ENCODE measurements around the gene DNAJC21.

The DNAJC21 gene

DNA sequence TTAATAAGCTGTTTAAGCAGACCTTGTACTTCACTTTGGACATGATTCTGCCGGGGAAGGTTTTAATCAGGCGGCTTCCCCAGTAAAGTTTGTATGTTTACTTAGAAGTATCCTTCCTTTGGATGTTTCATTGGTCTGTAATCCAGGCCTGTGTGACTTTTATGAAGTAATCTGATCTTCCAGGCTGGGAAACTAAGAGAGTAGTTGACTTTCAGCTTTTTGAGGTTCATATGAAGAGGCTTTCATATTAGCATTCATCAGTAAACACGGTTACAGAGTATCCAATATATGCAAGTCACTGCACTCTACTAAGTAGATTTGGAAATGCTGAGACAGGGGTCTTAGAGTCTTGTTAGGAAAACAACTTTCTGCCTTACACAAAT is 1.1 kb downstream of the DNAJC21 start:
- H3K23ac ChIP-seq (ENCODE audit: low read depth, low read length, poor library complexity), result no peak overlapping the region
- H3K14ac ChIP-seq (ENCODE audit: low read length), result no peak overlapping the region
- H3K79me1 ChIP-seq (ENCODE audit: low read depth, low read length), result peaks cover 2% of the 10 kb centered on the region
- peaks cover 3 to 8% of the 10 kb centered on the region in 2 donors for H3K4me1 ChIP-seq (ENCODE audit: control insufficient read depth in 2 of 2, insufficient read depth in 1 of 2, low read depth in 1 of 2, low read length in 2 of 2)
- no peak overlapping the region for H2BK12ac ChIP-seq (ENCODE audit: low read length)
- peak overlapping the region; percentile 96 for H2AFZ ChIP-seq (ENCODE audit: low read length)
- DNase-seq (ENCODE audit: low spot score), result no peak
- no peaks in the 10 kb centered on the region for H3K9me3 ChIP-seq (replicated peaks in 1 of 2; ENCODE audit: control insufficient read depth in 2 of 2, insufficient read depth in 1 of 2, low read depth in 1 of 2, low read length in 2 of 2)
- no peak overlapping the region for H2BK120ac ChIP-seq (ENCODE audit: low read depth, low read length)
- H3K9ac ChIP-seq (ENCODE audit: low read depth, low read length, poor library complexity), result no peak overlapping the region
- H3K27ac ChIP-seq (replicated peaks; ENCODE audit: low read length), result no peak overlapping the region
- H3K18ac ChIP-seq (ENCODE audit: low read length), result no peak overlapping the region
- WGBS, 2 donors (ENCODE audit: extremely low coverage in 2 of 2, insufficient read length in 2 of 2, insufficient replicate concordance in 1 of 2), result no CpG with 5 or more reads among the region's 3 CpGs
- no peaks in the 10 kb centered on the region for H3K27me3 ChIP-seq (ENCODE audit: control insufficient read depth in 3 of 3, insufficient read depth in 3 of 3, low read depth in 1 of 3, low read length in 3 of 3)
- H3K36me3 ChIP-seq (replicated peaks in 1 of 2; ENCODE audit: control insufficient read depth in 2 of 2, insufficient read depth in 2 of 2, low read length in 2 of 2), result peaks cover 3 to 55% of the 10 kb centered on the region in 2 donors
- no peak overlapping the region for H2BK15ac ChIP-seq (ENCODE audit: low read length)
- H3K4me3 ChIP-seq (ENCODE audit: low read length in 2 of 2), result peak overlapping the region; percentile 90 to 94
- no peak overlapping the region for H4K8ac ChIP-seq (ENCODE audit: low read depth, low read length)
- no peak overlapping the region for H2AK5ac ChIP-seq (ENCODE audit: low read depth, low read length)
- no peak overlapping the region for H3K4ac ChIP-seq (ENCODE audit: low read length)
- H2BK5ac ChIP-seq (ENCODE audit: low read length), result no peak overlapping the region
- no peak overlapping the region for H4K91ac ChIP-seq (ENCODE audit: low read depth, low read length, poor library complexity)
- H3K4me2 ChIP-seq (ENCODE audit: insufficient read depth, low read length, poor library complexity, severe bottlenecking), result peak overlapping the region; percentile 64

DNA sequence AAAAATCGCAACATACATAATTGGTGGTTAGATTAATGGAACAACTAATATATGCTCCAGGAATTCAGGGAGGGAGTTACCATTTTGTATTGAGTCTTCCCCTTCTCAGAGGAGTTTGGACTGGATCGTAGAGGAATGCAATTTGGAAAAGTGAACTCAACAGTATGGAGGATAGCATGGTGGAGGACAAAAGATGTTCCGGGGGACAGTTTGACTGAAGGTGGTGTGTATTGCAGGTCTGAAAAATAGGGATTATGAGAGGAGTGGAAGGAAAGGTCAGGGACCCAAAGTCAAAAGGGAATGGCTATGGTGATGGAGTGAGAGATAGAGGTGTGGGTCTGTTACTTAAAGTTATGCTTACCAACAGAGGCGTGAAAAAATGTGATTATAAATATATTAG is 1.5 kb downstream of the DNAJC21 start:
- Histone ChIP-seq H2BK5ac (ENCODE audit: low read length) (no peak overlapping the region), H3K9ac (ENCODE audit: low read depth, low read length, poor library complexity) (no peak overlapping the region), H2BK120ac (ENCODE audit: low read depth, low read length) (no peak overlapping the region), H4K8ac (ENCODE audit: low read depth, low read length) (no peak overlapping the region), H2AK5ac (ENCODE audit: low read depth, low read length) (no peak overlapping the region), H2BK12ac (ENCODE audit: low read length) (no peak overlapping the region), H2AFZ (ENCODE audit: low read length) (no peak overlapping the region), H3K23ac (ENCODE audit: low read depth, low read length, poor library complexity) (no peak overlapping the region), H3K27ac (replicated peaks; ENCODE audit: low read length) (no peak overlapping the region), H3K14ac (ENCODE audit: low read length) (no peak overlapping the region), H3K9me3 (replicated peaks in 1 of 2; ENCODE audit: control insufficient read depth in 2 of 2, insufficient read depth in 1 of 2, low read depth in 1 of 2, low read length in 2 of 2) (no peaks in the 10 kb centered on the region), H4K91ac (ENCODE audit: low read depth, low read length, poor library complexity) (no peak overlapping the region), H3K36me3 (replicated peaks in 1 of 2; ENCODE audit: control insufficient read depth in 2 of 2, insufficient read depth in 2 of 2, low read length in 2 of 2) (peaks cover 1 to 55% of the 10 kb centered on the region in 2 donors), H3K27me3 (ENCODE audit: control insufficient read depth in 3 of 3, insufficient read depth in 3 of 3, low read depth in 1 of 3, low read length in 3 of 3) (no peaks in the 10 kb centered on the region), H3K79me1 (ENCODE audit: low read depth, low read length) (peaks cover 2% of the 10 kb centered on the region), H2BK15ac (ENCODE audit: low read length) (no peak overlapping the region), H3K4ac (ENCODE audit: low read length) (no peak overlapping the region), H3K4me3 (ENCODE audit: low read length in 2 of 2) (peak overlapping the region in 1 of 2 donors; percentile 90), H3K18ac (ENCODE audit: low read length) (no peak overlapping the region), H3K4me1 (ENCODE audit: control insufficient read depth in 2 of 2, insufficient read depth in 1 of 2, low read depth in 1 of 2, low read length in 2 of 2) (peaks cover 3 to 8% of the 10 kb centered on the region in 2 donors), H3K4me2 (ENCODE audit: insufficient read depth, low read length, poor library complexity, severe bottlenecking) (no peak overlapping the region)
- DNase-seq (ENCODE audit: low spot score), result no peak
- no CpG with 5 or more reads among the region's 4 CpGs for WGBS, 2 donors (ENCODE audit: extremely low coverage in 2 of 2, insufficient read length in 2 of 2, insufficient replicate concordance in 1 of 2)

DNA sequence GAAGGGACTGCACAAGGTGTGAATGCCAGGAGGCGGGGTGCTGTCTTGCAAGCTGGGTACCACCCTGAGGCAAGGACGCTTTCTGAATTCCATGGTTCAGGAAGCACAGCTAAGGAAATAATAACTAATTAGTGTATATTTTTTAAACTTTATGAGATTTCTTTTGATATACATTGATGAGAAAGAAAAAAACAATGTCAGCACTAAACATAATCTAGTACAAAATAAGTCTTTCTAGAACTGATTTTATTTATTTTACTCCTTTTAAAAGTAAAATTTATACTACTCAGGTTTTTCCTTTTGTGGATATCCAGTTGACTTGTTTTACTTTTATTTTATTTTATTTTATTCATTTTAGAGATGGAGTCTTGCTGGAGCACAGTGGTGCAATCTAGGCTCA is 3.6 kb downstream of the DNAJC21 start:
- Histone ChIP-seq H3K79me1 (ENCODE audit: low read depth, low read length) (peaks cover 2% of the 10 kb centered on the region), H4K91ac (ENCODE audit: low read depth, low read length, poor library complexity) (no peak overlapping the region), H3K23ac (ENCODE audit: low read depth, low read length, poor library complexity) (no peak overlapping the region), H3K4me1 (ENCODE audit: control insufficient read depth in 2 of 2, insufficient read depth in 1 of 2, low read depth in 1 of 2, low read length in 2 of 2) (peaks cover 3 to 8% of the 10 kb centered on the region in 2 donors), H3K9me3 (replicated peaks in 1 of 2; ENCODE audit: control insufficient read depth in 2 of 2, insufficient read depth in 1 of 2, low read depth in 1 of 2, low read length in 2 of 2) (no peaks in the 10 kb centered on the region), H3K4ac (ENCODE audit: low read length) (no peak overlapping the region), H2BK120ac (ENCODE audit: low read depth, low read length) (no peak overlapping the region), H2BK12ac (ENCODE audit: low read length) (no peak overlapping the region), H3K18ac (ENCODE audit: low read length) (no peak overlapping the region), H3K27ac (replicated peaks; ENCODE audit: low read length) (no peak overlapping the region), H3K14ac (ENCODE audit: low read length) (no peak overlapping the region), H2AK5ac (ENCODE audit: low read depth, low read length) (no peak overlapping the region), H3K4me3 (ENCODE audit: low read length in 2 of 2) (no peak overlapping the region), H3K36me3 (replicated peaks in 1 of 2; ENCODE audit: control insufficient read depth in 2 of 2, insufficient read depth in 2 of 2, low read length in 2 of 2) (peaks cover 7 to 57% of the 10 kb centered on the region in 2 donors), H3K27me3 (ENCODE audit: control insufficient read depth in 3 of 3, insufficient read depth in 3 of 3, low read depth in 1 of 3, low read length in 3 of 3) (no peaks in the 10 kb centered on the region), H2BK15ac (ENCODE audit: low read length) (no peak overlapping the region), H2BK5ac (ENCODE audit: low read length) (no peak overlapping the region), H4K8ac (ENCODE audit: low read depth, low read length) (no peak overlapping the region), H3K9ac (ENCODE audit: low read depth, low read length, poor library complexity) (no peak overlapping the region), H2AFZ (ENCODE audit: low read length) (no peak overlapping the region), H3K4me2 (ENCODE audit: insufficient read depth, low read length, poor library complexity, severe bottlenecking) (no peak overlapping the region)
- no CpG with 5 or more reads among the region's 2 CpGs for WGBS, 2 donors (ENCODE audit: extremely low coverage in 2 of 2, insufficient read length in 2 of 2, insufficient replicate concordance in 1 of 2)
- no peak for DNase-seq (ENCODE audit: low spot score)

DNA sequence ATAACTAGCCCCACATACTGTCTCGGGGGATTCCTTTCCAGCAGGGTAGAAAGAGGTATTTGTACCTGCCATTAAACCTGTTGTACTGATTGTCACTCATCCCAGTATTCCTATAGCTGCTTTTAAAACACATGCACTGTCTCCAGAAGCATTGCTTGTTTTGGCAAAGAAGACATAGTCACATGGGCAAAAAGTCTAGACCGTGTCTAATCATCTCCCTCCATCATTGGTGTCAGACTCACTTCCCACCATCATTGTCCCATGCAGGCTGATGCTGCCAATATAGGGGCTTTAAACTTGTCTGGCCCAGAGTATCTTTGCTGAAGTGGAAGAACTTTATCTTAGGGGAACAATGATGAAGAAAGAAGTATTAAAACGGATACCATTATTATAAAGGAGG is 12.6 kb downstream of the DNAJC21 start:
- no peaks in the 10 kb centered on the region for H3K4me1 ChIP-seq (ENCODE audit: control insufficient read depth in 2 of 2, insufficient read depth in 1 of 2, low read depth in 1 of 2, low read length in 2 of 2)
- H3K14ac ChIP-seq (ENCODE audit: low read length), result no peak overlapping the region
- H3K4me2 ChIP-seq (ENCODE audit: insufficient read depth, low read length, poor library complexity, severe bottlenecking), result no peak overlapping the region
- H3K79me1 ChIP-seq (ENCODE audit: low read depth, low read length), result no peaks in the 10 kb centered on the region
- no peak overlapping the region for H3K27ac ChIP-seq (replicated peaks; ENCODE audit: low read length)
- no peak overlapping the region for H2BK15ac ChIP-seq (ENCODE audit: low read length)
- WGBS, 2 donors (ENCODE audit: extremely low coverage in 2 of 2, insufficient read length in 2 of 2, insufficient replicate concordance in 1 of 2), result no CpG with 5 or more reads among the region's 3 CpGs
- DNase-seq (ENCODE audit: low spot score), result no peak
- H3K36me3 ChIP-seq (replicated peaks in 1 of 2; ENCODE audit: control insufficient read depth in 2 of 2, insufficient read depth in 2 of 2, low read length in 2 of 2), result peaks cover 14 to 96% of the 10 kb centered on the region in 2 donors
- no peak overlapping the region for H3K23ac ChIP-seq (ENCODE audit: low read depth, low read length, poor library complexity)
- no peak overlapping the region for H2AFZ ChIP-seq (ENCODE audit: low read length)
- H3K27me3 ChIP-seq (ENCODE audit: control insufficient read depth in 3 of 3, insufficient read depth in 3 of 3, low read depth in 1 of 3, low read length in 3 of 3), result no peaks in the 10 kb centered on the region
- H2BK5ac ChIP-seq (ENCODE audit: low read length), result no peak overlapping the region
- H3K4ac ChIP-seq (ENCODE audit: low read length), result no peak overlapping the region
- no peak overlapping the region for H3K9ac ChIP-seq (ENCODE audit: low read depth, low read length, poor library complexity)
- H3K9me3 ChIP-seq (replicated peaks in 1 of 2; ENCODE audit: control insufficient read depth in 2 of 2, insufficient read depth in 1 of 2, low read depth in 1 of 2, low read length in 2 of 2), result no peaks in the 10 kb centered on the region
- H2BK12ac ChIP-seq (ENCODE audit: low read length), result no peak overlapping the region
- H4K8ac ChIP-seq (ENCODE audit: low read depth, low read length), result no peak overlapping the region
- H2BK120ac ChIP-seq (ENCODE audit: low read depth, low read length), result no peak overlapping the region
- H4K91ac ChIP-seq (ENCODE audit: low read depth, low read length, poor library complexity), result no peak overlapping the region
- H2AK5ac ChIP-seq (ENCODE audit: low read depth, low read length), result no peak overlapping the region
- H3K18ac ChIP-seq (ENCODE audit: low read length), result no peak overlapping the region
- H3K4me3 ChIP-seq (ENCODE audit: low read length in 2 of 2), result no peak overlapping the region
